Measurements from ENCODE around the gene THSD4. TPM values are rescaled to one million over a fixed set of nuclear protein-coding genes. Genes with fewer than 3 reads are reported as not detected.

The THSD4 gene
- total RNA-seq, 1 experiment from 2014 or later = 6.4 TPM

- DNase-seq (ENCODE audit: low spot score) = no peak
Observed at GRCh38 chr15:71097890-71098289, 17.4 kb upstream of the THSD4 start.

- DNase-seq (ENCODE audit: low spot score) = no peak
Observed at GRCh38 chr15:71098920-71099319, 16.4 kb upstream of the THSD4 start.

- no peak for DNase-seq (ENCODE audit: low spot score)
Observed at GRCh38 chr15:71103102-71103676, 12.1 kb upstream of the THSD4 start.

- no peak for DNase-seq (ENCODE audit: low spot score)
Observed at GRCh38 chr15:71104636-71105035, 10.6 kb upstream of the THSD4 start.

- DNase-seq (ENCODE audit: low spot score) = no peak
Observed at GRCh38 chr15:71105444-71105843, 9.8 kb upstream of the THSD4 start.

- peak; percentile 36 for DNase-seq (ENCODE audit: low spot score)
Observed at GRCh38 chr15:71106802-71107500, 8.3 kb upstream of the THSD4 start.

GRCh38 chr15:71107501-71107815, 7.8 kb upstream of the THSD4 start:
- no peak for DNase-seq (ENCODE audit: low spot score)

- no peak for DNase-seq (ENCODE audit: low spot score)
Observed at GRCh38 chr15:71109130-71109529, 6.1 kb upstream of the THSD4 start.

GRCh38 chr15:71109905-71110304, 5.4 kb upstream of the THSD4 start:
- DNase-seq (ENCODE audit: low spot score) = no peak

GRCh38 chr15:71110405-71111180, 4.7 kb upstream of the THSD4 start:
- DNase-seq (ENCODE audit: low spot score) = no peak

GRCh38 chr15:71111181-71111565, 4.1 kb upstream of the THSD4 start:
- no peak for DNase-seq (ENCODE audit: low spot score)

- no peak for DNase-seq (ENCODE audit: low spot score)
Observed at GRCh38 chr15:71111950-71112349, 3.3 kb upstream of the THSD4 start.

GRCh38 chr15:71112429-71112828, 2.8 kb upstream of the THSD4 start:
- DNase-seq (ENCODE audit: low spot score) = no peak

GRCh38 chr15:71114066-71114680, 1.1 kb upstream of the THSD4 start:
- no peak for DNase-seq (ENCODE audit: low spot score)

GRCh38 chr15:71115567-71116351, 488 bp downstream of the THSD4 start:
- DNase-seq (ENCODE audit: low spot score) = peak; percentile 36

GRCh38 chr15:71116366-71116765, 1.1 kb downstream of the THSD4 start:
- DNase-seq (ENCODE audit: low spot score) = no peak

- DNase-seq (ENCODE audit: low spot score) = no peak
Observed at GRCh38 chr15:71116942-71117341, 1.7 kb downstream of the THSD4 start.

- DNase-seq (ENCODE audit: low spot score) = no peak
Observed at GRCh38 chr15:71117714-71118305, 2.5 kb downstream of the THSD4 start.

GRCh38 chr15:71118345-71118744, 3.1 kb downstream of the THSD4 start:
- no peak for DNase-seq (ENCODE audit: low spot score)

- no peak for DNase-seq (ENCODE audit: low spot score)
Observed at GRCh38 chr15:71118881-71119632, 3.8 kb downstream of the THSD4 start.

- DNase-seq (ENCODE audit: low spot score) = no peak
Observed at GRCh38 chr15:71120428-71120944, 5.2 kb downstream of the THSD4 start.
